Erythroblast (primary cell): ENCODE results near the gene PGF.

Experiments
- GATA1 ChIP-seq: IDR thresholded peaks from 2 replicates; pipeline ENCODE4 v1.6.1; 2011; ENCODE audit warnings: low read depth, mild to moderate bottlenecking, control low read depth, low read length, moderate library complexity
- POLR2A ChIP-seq: IDR thresholded peaks from 2 replicates; pipeline ENCODE4 v1.6.1; 2011; ENCODE audit warnings: mild to moderate bottlenecking, low read length

- TF ChIP-seq POLR2A, result no peak
- no peak for TF ChIP-seq GATA1
These were observed 27.9 kb upstream of the PGF start for GRCh38 chr14:74983343-74983742.
